ENCODE results near the gene MKLN1.

Gene MKLN1

DNA sequence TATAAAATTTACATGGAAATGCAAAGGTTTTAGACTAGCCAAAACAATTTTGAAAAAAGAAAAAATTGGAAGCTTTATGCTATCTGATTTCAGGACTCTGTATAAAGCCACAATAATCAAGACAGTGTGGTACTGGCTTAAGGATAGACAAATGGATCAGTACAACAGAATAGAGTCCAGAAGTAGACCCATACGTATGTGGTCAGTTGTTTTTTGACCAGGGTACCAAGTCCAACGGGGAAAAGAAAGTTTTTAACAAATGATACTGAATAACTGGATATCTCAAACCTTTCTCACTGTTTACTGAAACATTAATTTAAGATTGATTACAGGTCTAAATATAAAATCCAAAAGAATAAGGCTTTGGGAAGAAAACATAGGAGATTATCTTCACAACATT is 149.1 kb downstream of the MKLN1 start:
- no peak overlapping the region for H3K4me3 ChIP-seq (ENCODE audit: insufficient read depth, low read depth, low read length, poor library complexity, severe bottlenecking)
- DNase-seq = no peak

DNA sequence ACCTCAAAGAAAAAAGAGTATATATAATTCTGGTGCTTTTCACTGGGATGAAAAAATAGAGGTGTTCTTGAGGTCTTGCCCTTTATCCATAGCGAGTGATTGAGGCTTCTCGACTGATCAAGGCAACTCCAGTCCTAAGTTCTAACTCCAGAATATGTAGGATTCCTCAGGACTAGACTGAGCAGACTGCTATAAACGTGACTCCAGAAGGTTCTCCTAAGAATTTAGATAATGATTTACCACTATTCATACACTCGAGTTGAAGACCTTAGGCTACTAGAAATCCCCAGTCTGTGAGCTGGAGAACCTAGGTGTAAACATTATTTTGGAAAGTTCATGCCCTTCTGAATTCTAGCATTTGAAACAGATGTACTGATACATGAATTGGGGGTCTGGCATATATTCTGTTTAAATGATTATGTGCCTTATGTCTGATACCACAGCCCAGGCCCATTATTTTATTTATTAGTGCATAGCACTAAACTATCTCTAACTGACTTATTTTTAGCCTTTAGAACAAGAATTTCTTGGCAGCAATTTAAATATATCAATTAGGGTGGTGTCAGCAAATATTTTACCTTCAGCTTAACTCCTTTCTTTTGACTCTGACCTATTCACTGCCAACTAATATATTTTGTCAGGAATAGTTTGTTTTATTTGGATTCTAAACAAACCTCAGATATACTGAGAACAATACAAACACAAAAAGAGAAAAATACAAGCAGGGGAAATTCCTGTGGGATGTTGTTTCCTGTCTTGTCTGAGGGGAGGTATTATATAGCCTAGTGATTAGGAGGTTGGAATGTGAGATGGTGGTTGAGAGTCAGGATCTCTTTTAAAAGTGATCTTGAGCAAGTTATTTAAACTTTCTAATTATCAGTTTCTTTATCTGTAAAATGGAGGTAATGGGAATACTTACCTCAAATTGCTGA is 153.0 kb downstream of the MKLN1 start:
- H3K4me3 ChIP-seq (ENCODE audit: insufficient read depth, low read depth, low read length, poor library complexity, severe bottlenecking) = no peak overlapping the region
- H3K27ac ChIP-seq (ENCODE audit: insufficient read depth, low read length, poor library complexity, severe bottlenecking) = no peak overlapping the region
- no peaks in the 10 kb centered on the region for H3K4me1 ChIP-seq (ENCODE audit: control insufficient read depth, insufficient read depth, low read length, poor library complexity, severe bottlenecking)
- H3K36me3 ChIP-seq (ENCODE audit: control insufficient read depth, insufficient read depth, low read length) = peaks cover 10% of the 10 kb centered on the region
- no peaks in the 10 kb centered on the region for H3K27me3 ChIP-seq (replicated peaks; ENCODE audit: control insufficient read depth, insufficient read depth, low read length, poor library complexity, severe bottlenecking)
- DNase-seq = no peak
- H3K9me3 ChIP-seq (ENCODE audit: control insufficient read depth, low read length) = no peaks in the 10 kb centered on the region

More for the DNA sequence above, 149.1 kb downstream of the MKLN1 start:
- Histone ChIP-seq H3K36me3 (ENCODE audit: control insufficient read depth, insufficient read depth, low read length) (peaks cover 9% of the 10 kb centered on the region), H3K27me3 (replicated peaks; ENCODE audit: control insufficient read depth, insufficient read depth, low read length, poor library complexity, severe bottlenecking) (no peaks in the 10 kb centered on the region), H3K4me1 (ENCODE audit: control insufficient read depth, insufficient read depth, low read length, poor library complexity, severe bottlenecking) (no peaks in the 10 kb centered on the region), H3K27ac (ENCODE audit: insufficient read depth, low read length, poor library complexity, severe bottlenecking) (no peak overlapping the region), H3K9me3 (ENCODE audit: control insufficient read depth, low read length) (no peaks in the 10 kb centered on the region)

DNA sequence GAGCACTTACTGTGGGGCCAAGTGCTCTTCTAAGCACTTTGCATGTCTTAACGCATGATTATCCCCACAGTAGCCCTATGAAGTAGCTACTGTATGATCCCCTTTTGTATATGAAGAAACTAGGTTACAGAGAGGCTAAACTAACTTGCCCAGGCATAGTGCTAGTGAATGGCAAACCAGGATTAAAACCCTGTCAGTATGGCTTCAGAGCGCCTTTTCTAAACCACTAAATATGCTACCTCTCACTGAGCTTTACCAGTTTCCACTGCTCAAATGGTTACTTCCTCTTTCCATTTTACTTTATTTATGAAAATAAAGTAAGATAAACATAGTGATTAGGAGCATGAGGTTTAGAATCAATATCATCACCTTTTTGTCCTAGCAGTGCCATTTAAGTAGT is 155.1 kb downstream of the MKLN1 start:
- peaks cover 16% of the 10 kb centered on the region for H3K36me3 ChIP-seq (ENCODE audit: control insufficient read depth, insufficient read depth, low read length)

DNA sequence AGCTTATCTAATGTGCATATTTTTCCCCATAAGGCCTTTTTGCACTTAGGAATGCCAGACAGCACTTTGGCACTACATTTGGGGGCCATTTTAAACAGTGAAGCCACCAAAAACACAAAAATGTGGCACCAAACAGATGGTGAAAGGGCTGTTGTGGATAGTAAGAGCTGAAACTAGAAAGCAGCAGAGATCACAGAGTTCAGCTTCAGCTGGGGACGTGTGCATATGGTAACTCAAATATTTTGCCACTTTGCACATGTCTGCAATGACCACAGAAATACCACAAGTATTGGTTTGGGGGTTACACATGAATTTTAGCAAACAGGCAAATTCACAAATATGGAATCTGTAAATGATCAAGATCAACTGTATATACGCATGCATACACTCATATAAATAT is 155.9 kb downstream of the MKLN1 start:
- DNase-seq = no peak
- Histone ChIP-seq H3K4me3 (ENCODE audit: insufficient read depth, low read depth, low read length, poor library complexity, severe bottlenecking) (no peak overlapping the region), H3K27me3 (replicated peaks; ENCODE audit: control insufficient read depth, insufficient read depth, low read length, poor library complexity, severe bottlenecking) (no peaks in the 10 kb centered on the region), H3K36me3 (ENCODE audit: control insufficient read depth, insufficient read depth, low read length) (peaks cover 15% of the 10 kb centered on the region), H3K4me1 (ENCODE audit: control insufficient read depth, insufficient read depth, low read length, poor library complexity, severe bottlenecking) (no peaks in the 10 kb centered on the region), H3K9me3 (ENCODE audit: control insufficient read depth, low read length) (no peaks in the 10 kb centered on the region), H3K27ac (ENCODE audit: insufficient read depth, low read length, poor library complexity, severe bottlenecking) (no peak overlapping the region)

More for the DNA sequence above, 155.1 kb downstream of the MKLN1 start:
- DNase-seq = no peak
- H3K9me3 ChIP-seq (ENCODE audit: control insufficient read depth, low read length) = no peaks in the 10 kb centered on the region
- no peaks in the 10 kb centered on the region for H3K27me3 ChIP-seq (replicated peaks; ENCODE audit: control insufficient read depth, insufficient read depth, low read length, poor library complexity, severe bottlenecking)
- H3K4me1 ChIP-seq (ENCODE audit: control insufficient read depth, insufficient read depth, low read length, poor library complexity, severe bottlenecking) = no peaks in the 10 kb centered on the region
- H3K27ac ChIP-seq (ENCODE audit: insufficient read depth, low read length, poor library complexity, severe bottlenecking) = no peak overlapping the region
- no peak overlapping the region for H3K4me3 ChIP-seq (ENCODE audit: insufficient read depth, low read depth, low read length, poor library complexity, severe bottlenecking)

DNA sequence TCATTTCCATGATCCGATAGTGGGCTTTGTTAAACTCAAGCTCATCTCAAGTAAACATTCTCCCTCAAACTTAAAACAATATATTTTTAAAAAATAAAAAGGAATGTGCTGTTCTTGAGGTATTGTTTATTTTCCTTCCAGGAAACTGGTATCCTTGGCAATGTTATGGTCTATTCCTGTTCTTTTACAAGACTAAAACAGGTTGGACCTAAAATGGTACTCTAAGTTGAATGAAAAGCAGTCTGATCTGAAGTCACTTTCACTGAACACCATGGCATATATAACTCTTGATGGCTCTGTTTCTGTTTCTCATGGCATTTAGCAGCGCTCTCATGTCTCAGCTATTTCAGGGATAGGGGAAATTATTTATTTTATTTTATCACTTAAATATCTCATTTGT is 158.7 kb downstream of the MKLN1 start:
- Histone ChIP-seq H3K9me3 (ENCODE audit: control insufficient read depth, low read length) (no peaks in the 10 kb centered on the region), H3K27ac (ENCODE audit: insufficient read depth, low read length, poor library complexity, severe bottlenecking) (no peak overlapping the region), H3K4me3 (ENCODE audit: insufficient read depth, low read depth, low read length, poor library complexity, severe bottlenecking) (no peak overlapping the region), H3K36me3 (ENCODE audit: control insufficient read depth, insufficient read depth, low read length) (peaks cover 8% of the 10 kb centered on the region), H3K27me3 (replicated peaks; ENCODE audit: control insufficient read depth, insufficient read depth, low read length, poor library complexity, severe bottlenecking) (no peaks in the 10 kb centered on the region), H3K4me1 (ENCODE audit: control insufficient read depth, insufficient read depth, low read length, poor library complexity, severe bottlenecking) (no peaks in the 10 kb centered on the region)
- no peak for DNase-seq

DNA sequence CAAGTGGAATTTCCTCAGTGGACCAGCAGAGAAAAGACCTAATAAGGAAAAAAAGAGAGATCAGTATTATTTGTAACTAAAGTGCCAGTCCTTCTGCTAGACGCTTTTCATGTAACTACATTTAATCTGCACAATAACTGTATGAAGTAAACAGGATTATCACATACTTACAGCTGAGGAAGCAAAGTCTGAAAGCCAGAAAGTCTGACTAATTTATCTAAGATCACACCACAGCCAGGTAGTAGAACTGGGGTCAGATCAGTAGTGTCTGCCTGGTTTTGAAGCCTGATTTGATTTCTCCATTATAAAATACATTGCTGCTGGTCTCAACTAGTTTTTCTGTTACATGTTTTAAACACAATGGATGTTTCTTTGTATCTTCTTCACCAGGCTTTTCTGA is 159.5 kb downstream of the MKLN1 start:
- no peaks in the 10 kb centered on the region for H3K9me3 ChIP-seq (ENCODE audit: control insufficient read depth, low read length)
- H3K27me3 ChIP-seq (replicated peaks; ENCODE audit: control insufficient read depth, insufficient read depth, low read length, poor library complexity, severe bottlenecking) = no peaks in the 10 kb centered on the region
- H3K4me1 ChIP-seq (ENCODE audit: control insufficient read depth, insufficient read depth, low read length, poor library complexity, severe bottlenecking) = no peaks in the 10 kb centered on the region
- H3K27ac ChIP-seq (ENCODE audit: insufficient read depth, low read length, poor library complexity, severe bottlenecking) = no peak overlapping the region
- H3K36me3 ChIP-seq (ENCODE audit: control insufficient read depth, insufficient read depth, low read length) = peaks cover 8% of the 10 kb centered on the region
- DNase-seq = no peak
- H3K4me3 ChIP-seq (ENCODE audit: insufficient read depth, low read depth, low read length, poor library complexity, severe bottlenecking) = no peak overlapping the region

DNA sequence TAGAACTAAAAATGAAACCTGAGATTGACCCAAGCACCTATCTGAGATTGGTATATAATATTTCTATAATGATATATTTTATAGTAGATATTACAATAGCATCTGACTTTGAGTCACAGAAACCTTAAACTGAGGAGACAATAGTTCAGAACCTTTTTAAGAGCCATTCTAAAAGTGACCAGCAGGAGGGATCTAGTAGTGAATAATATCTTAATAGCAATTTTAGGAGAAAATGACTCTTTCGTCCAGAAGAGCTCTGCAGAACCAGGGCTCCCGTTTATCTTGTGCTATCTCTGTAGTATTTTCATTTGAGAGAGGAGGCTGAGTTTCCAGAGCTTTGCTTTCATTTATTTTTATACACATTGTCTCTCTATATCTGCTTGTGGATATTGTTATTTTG is 160.7 kb downstream of the MKLN1 start:
- no peaks in the 10 kb centered on the region for H3K27me3 ChIP-seq (replicated peaks; ENCODE audit: control insufficient read depth, insufficient read depth, low read length, poor library complexity, severe bottlenecking)
- no peak for DNase-seq
- no peak overlapping the region for H3K4me3 ChIP-seq (ENCODE audit: insufficient read depth, low read depth, low read length, poor library complexity, severe bottlenecking)
- peaks cover 5% of the 10 kb centered on the region for H3K36me3 ChIP-seq (ENCODE audit: control insufficient read depth, insufficient read depth, low read length)
- H3K9me3 ChIP-seq (ENCODE audit: control insufficient read depth, low read length) = no peaks in the 10 kb centered on the region
- H3K27ac ChIP-seq (ENCODE audit: insufficient read depth, low read length, poor library complexity, severe bottlenecking) = no peak overlapping the region
- no peaks in the 10 kb centered on the region for H3K4me1 ChIP-seq (ENCODE audit: control insufficient read depth, insufficient read depth, low read length, poor library complexity, severe bottlenecking)

DNA sequence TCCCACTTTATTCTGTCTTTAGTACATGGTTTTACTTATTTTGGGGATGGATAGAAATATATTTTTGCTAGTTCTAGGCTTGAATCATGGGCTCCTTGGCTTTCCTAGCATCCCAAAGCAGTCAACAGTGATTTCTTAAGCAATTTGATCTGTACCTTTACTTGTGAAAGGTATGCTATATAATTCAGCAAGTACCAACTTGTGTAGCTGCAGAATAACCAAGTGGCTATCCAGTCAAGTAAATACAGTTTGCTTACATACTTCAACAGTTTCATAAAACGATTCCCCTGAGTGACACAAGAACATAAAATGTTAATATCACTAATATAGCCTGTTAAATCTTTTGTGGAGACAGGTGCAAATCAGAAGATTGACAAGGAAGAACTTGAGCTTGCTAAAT is 161.5 kb downstream of the MKLN1 start:
- Histone ChIP-seq H3K27me3 (replicated peaks; ENCODE audit: control insufficient read depth, insufficient read depth, low read length, poor library complexity, severe bottlenecking) (no peaks in the 10 kb centered on the region), H3K27ac (ENCODE audit: insufficient read depth, low read length, poor library complexity, severe bottlenecking) (no peak overlapping the region), H3K9me3 (ENCODE audit: control insufficient read depth, low read length) (no peaks in the 10 kb centered on the region)

DNA sequence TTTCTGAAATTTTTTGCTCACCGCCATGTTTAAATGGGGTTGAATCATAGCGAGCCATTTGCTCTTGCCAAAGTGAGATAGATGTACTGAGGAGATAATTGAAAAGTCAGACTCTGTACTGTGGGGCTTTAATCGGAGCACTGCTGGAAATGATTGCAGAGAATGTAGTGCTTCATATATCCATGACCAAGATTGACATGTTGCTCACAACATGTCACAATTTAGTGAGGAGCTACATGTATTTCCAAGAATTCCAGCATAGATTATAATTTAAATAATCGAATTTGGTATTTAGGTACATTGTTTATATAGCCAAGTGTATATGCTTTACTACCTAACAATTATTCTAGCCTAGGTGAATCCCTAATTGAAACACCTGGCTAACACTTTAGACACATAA is 162.2 kb downstream of the MKLN1 start:
- Histone ChIP-seq H3K27ac (ENCODE audit: insufficient read depth, low read length, poor library complexity, severe bottlenecking) (no peak overlapping the region), H3K36me3 (ENCODE audit: control insufficient read depth, insufficient read depth, low read length) (peaks cover 5% of the 10 kb centered on the region), H3K9me3 (ENCODE audit: control insufficient read depth, low read length) (no peaks in the 10 kb centered on the region), H3K4me3 (ENCODE audit: insufficient read depth, low read depth, low read length, poor library complexity, severe bottlenecking) (no peak overlapping the region), H3K4me1 (ENCODE audit: control insufficient read depth, insufficient read depth, low read length, poor library complexity, severe bottlenecking) (no peaks in the 10 kb centered on the region), H3K27me3 (replicated peaks; ENCODE audit: control insufficient read depth, insufficient read depth, low read length, poor library complexity, severe bottlenecking) (no peaks in the 10 kb centered on the region)
- DNase-seq = no peak

More for the DNA sequence above, 161.5 kb downstream of the MKLN1 start:
- DNase-seq = no peak
- Histone ChIP-seq H3K4me1 (ENCODE audit: control insufficient read depth, insufficient read depth, low read length, poor library complexity, severe bottlenecking) (no peaks in the 10 kb centered on the region), H3K36me3 (ENCODE audit: control insufficient read depth, insufficient read depth, low read length) (peaks cover 5% of the 10 kb centered on the region), H3K4me3 (ENCODE audit: insufficient read depth, low read depth, low read length, poor library complexity, severe bottlenecking) (no peak overlapping the region)

DNA sequence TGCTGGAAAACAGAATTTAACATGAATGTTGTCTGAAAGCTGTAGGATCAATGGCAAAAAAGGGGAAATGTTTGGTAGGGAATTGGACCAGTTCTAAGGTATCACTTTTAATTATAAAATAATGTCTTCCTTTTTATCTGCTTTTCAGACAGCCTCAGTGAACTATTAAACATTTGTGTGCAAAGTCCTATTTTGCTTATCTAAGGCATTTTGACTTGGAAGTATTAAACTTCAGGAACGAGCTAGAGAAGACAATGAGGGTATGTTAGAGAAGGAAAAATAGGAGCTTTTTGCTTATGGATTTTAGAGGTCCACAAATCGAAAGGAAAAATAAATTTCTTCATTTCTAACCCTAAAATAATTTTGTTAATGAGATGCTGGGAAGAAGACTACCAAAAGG is 165.4 kb downstream of the MKLN1 start:
- H3K4me3 ChIP-seq (ENCODE audit: insufficient read depth, low read depth, low read length, poor library complexity, severe bottlenecking) = no peak overlapping the region
- H3K27ac ChIP-seq (ENCODE audit: insufficient read depth, low read length, poor library complexity, severe bottlenecking) = no peak overlapping the region
- no peaks in the 10 kb centered on the region for H3K4me1 ChIP-seq (ENCODE audit: control insufficient read depth, insufficient read depth, low read length, poor library complexity, severe bottlenecking)
- H3K36me3 ChIP-seq (ENCODE audit: control insufficient read depth, insufficient read depth, low read length) = peaks cover 9% of the 10 kb centered on the region
- no peaks in the 10 kb centered on the region for H3K27me3 ChIP-seq (replicated peaks; ENCODE audit: control insufficient read depth, insufficient read depth, low read length, poor library complexity, severe bottlenecking)
- no peak for DNase-seq
- no peaks in the 10 kb centered on the region for H3K9me3 ChIP-seq (ENCODE audit: control insufficient read depth, low read length)
